Measurements from ENCODE around the gene ELOA.

ELOA gene

DNA sequence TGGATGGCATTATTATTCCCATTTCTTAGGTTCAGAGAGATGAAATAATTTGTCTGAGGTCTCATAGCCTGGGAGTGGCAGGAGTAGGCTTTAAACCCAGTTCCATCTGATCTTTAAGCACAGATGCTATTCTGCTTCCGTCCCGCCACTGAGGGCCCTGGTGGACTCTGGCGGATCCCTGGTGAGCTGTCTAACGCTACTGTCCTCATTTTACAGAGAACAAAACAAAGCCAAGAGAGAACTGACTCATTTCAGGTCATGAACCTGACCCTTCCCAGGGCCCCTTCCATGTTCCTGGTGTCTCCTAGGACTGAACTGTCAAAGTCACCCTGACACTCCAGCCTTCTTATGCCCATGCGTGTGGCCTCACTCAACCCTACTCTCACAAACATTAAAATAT, 60.4 kb downstream of the ELOA start:
- no peak for DNase-seq

DNA sequence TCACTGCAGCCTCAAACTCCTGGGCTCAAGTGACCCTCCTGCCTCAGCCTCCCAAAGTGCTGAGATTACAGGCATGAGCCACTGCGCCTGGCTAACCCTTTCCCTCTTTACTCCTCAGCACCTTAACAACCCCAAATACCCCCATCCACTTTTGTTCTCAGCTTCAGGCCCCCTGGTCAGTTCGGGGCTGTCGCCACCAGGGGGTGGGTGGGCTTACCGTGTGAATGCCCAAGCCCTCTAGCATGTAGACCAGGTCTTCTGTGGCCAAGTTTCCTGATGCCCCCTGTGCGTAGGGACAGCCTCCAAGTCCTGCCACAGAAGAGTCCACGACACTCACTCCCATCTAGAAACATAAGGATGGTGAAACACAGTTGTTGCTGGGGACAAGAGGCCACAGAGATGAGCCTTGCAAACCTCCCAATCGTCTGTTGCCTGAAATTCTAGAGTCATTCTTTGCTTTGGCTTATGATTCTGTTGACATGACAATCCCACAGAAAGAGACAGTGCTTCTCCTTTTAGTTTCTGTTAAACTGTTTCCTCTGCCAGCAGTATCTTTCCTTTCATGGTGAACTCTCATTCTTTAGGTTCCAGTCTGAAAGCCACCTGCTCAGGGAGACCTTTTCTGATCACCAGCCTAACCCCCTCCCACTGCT, 61.0 kb downstream of the ELOA start:
- no peak for DNase-seq

DNA sequence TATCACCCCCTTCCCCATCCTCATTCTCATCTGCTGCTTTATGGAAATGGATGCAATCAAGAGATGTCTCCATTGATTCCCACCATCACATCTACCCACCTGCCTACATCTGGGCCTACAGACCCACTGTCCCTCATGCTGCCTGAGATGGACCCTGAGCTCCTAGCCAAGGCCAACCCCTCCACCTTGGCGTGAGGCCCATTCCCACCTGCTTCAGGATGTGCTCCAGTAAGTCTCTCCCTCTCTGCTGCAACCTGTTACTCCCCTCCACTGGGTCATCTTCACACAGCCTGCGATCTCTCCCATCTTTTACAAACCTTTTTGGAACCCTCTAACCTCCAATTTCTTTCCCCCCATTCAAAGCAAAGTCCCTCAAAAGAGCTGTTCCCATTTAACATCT, 61.8 kb downstream of the ELOA start:
- no peak for DNase-seq

DNA sequence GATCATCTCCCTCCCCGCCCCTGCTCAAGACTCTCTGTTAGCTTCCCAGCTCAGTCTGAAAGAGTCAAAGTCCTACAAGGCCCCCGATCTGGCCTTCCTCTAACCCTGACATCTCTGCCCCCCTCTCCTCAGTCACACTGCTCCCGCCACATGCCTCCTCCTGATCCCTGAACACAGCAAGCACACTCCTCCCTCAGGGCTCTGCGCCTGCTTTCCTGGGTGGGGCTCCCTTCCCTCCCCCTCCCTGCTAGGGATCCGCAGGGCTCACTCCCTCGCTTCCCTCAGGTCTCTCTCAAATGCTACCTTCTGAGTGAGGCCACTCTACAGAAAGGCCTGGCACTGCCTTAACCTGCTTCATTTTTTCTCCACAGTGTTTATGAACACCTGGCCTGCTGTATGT, 63.0 kb downstream of the ELOA start:
- no peak for DNase-seq

DNA sequence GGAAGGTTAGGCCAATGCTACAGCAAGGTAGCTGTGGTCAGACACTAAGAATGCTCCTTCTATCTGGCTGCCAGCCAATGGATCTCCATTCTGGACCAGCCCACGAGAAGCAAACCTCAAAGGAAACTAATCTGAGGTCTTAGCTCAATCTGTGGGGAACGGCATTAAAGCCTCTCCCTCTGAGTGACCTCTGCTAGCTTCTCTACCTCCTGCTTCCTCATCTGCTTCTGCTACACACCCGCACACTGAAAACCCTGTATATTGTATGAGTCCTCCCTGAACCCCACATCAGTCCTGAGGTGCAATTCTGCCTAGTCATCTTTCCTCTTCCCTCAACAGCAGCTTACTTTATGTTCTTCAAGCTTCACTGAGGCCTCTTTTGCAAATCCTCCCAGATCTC, 64.2 kb downstream of the ELOA start:
- no peak for DNase-seq

DNA sequence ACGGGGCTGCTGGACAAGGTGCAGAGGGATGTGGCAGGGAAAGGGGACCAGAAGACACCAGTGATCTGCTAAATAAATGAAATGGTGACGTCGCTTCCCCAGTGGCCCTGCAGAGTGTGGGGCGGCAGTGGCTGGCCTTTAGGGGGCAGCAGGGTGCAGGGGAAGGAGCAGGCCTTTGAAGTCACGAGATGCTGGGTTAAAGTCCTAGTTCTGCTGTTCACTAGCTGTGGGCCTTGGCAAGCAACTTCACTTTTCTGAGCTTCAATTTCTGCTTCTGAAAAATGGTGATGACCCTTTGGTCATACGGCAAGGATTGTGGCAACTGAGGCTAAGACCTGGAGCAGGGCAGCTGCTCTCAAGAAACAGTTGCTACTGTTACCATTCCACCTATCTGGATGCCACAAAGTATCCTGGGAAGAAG, 66.5 kb downstream of the ELOA start:
- DNase-seq: peak; percentile 87

DNA sequence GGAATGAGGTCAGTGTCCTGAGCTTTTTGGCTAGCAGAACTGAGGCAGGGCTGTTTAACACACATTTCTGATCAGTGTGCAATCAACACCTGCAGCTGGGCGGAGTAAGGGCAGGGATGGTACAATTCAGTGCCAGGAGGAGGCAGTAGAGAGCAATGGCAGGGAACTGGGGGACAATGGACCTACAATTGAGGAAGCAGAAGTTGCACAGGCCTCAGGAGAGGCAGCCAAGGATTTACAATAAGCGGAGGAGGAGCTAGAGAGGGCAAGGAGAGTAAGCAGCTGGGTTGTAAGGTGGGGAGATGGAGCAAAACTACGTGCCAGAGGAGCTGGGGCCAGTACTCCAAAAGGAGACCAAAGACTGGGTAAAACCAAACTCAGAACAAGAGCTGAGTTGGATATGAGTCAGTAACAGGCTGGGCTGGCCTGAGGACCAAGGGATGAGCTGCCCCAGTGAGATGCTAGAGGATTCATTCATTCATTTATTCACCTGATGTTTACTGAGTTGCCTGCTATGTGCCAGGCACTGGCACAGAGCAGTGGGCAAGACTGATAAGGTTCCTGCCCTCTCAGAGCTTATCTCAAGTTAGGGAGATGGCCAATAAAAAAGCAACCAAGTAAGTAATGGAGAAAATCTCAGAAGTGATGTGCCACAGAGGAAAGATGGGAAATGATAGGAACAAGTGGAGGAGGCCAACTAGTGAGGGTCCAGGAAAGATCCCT, 67.7 kb downstream of the ELOA start:
- peak; percentile 63 for DNase-seq

Measured in CD4-positive, alpha-beta T cell treated with Interleukin-17A for 4 hours (primary cell).